Heart left ventricle (tissue), 16 donors: Measurements from ENCODE around the gene MMP21. TPM values are rescaled to one million over a fixed set of nuclear protein-coding genes. Genes with fewer than 3 reads are reported as not detected.

Source experiments
- ATAC-seq, 4 donors: fragments of 200-7000 bp; cut with Tn5 transposase; one replicate each; pipeline ENCODE4 v1.9.1; 2020 to 2022; ENCODE audit warnings: moderate library complexity in 4 of 4, mild to moderate bottlenecking in 3 of 4, moderate number of reproducible peaks in 1 of 4
- DNase-seq, 5 donors: peaks; one replicate each; pipeline ENCODE4 v3.0.0-alpha.2; 2020
- H3K27ac ChIP-seq, 12 donors: fragments of 200-600 bp; sonication (generic) in 4 of 12; one replicate each; pipeline versions ENCODE4 v1.5.0 to v1.8.0; 2016 to 2022; ENCODE audit warnings: mild to moderate bottlenecking in 2 of 12
- H3K27me3 ChIP-seq, 9 donors: fragments of 200-600 bp; sonication (generic) in 2 of 9; one replicate each; pipeline versions ENCODE4 v1.5.1 to v1.8.0; 2016 to 2022; ENCODE audit warnings: mild to moderate bottlenecking in 3 of 9
- H3K36me3 ChIP-seq, 9 donors: fragments of 200-600 bp; sonication (generic) in 2 of 9; one replicate each; pipeline versions ENCODE4 v1.5.0 to v1.8.0; 2018 to 2022; ENCODE audit warnings: mild to moderate bottlenecking in 2 of 9
- H3K4me1 ChIP-seq, 12 donors: fragments of 200-600 bp; sonication (generic) in 4 of 12; one replicate each; pipeline versions ENCODE4 v1.5.0 to v1.8.0; 2016 to 2022; ENCODE audit warnings: mild to moderate bottlenecking in 3 of 12
- H3K4me3 ChIP-seq, 12 donors: fragments of 200-600 bp; sonication (generic) in 4 of 12; one replicate each; pipeline versions ENCODE4 v1.5.0 to v1.8.0; 2017 to 2022; ENCODE audit warnings: mild to moderate bottlenecking in 9 of 12, moderate library complexity in 4 of 12
- H3K9me3 ChIP-seq, 12 donors: fragments of 200-600 bp; sonication (generic) in 4 of 12; one replicate each; pipeline versions ENCODE4 v1.5.0 to v1.8.0; 2016 to 2022; ENCODE audit warnings: mild to moderate bottlenecking in 1 of 12
- CTCF ChIP-seq, 12 donors: fragments of 200-600 bp; sonication (generic) in 4 of 12; IDR thresholded peaks; one replicate each; pipeline versions ENCODE4 v1.5.0 to v1.8.0; 2018 to 2022; ENCODE audit warnings: antibody characterized with exemption in 12 of 12, mild to moderate bottlenecking in 5 of 12
- POLR2A ChIP-seq, 2 donors: fragments of 450-650 bp; IDR thresholded peaks; one replicate each; pipeline ENCODE4 v1.6.1; 2017; ENCODE audit warnings: antibody characterized with exemption in 2 of 2, mild to moderate bottlenecking in 2 of 2, moderate library complexity in 2 of 2
- WGBS, 4 donors: extraction: QIAGEN DNeasy Blood & Tissue Kit in 2 of 4; methylation state at CpG; one replicate each; pipeline versions ENCODE4 v1.1.5 to v1.1.7; 2013 to 2018; 5-methylcytosine and 5-hydroxymethylcytosine counted together
- intact Hi-C, 10 donors: fragments of 100-400 bp; cut with DNase I; formaldehyde crosslinking; loops; one replicate each; pipeline versions ENCODE4 v1.11.1 to v1.14.2; 2022
- polyA plus RNA-seq, 2 donors: library from polyadenylated mRNA; stranded (reverse); fragments of 200-250 nt; gene quantifications; one replicate each; pipeline ENCODE4 v1.2.3, GENCODE V29; 2013
- total RNA-seq, 9 donors: library from RNA; depleted of rRNA in 2 of 9; stranded (reverse); fragments of >200 nt in 2 of 9; fragmentation: NEBNext Ultra II Directional in 3 of 9; extraction: Animal tissue kit (Norgen Biotek cat#: 25700) in 3 of 9; gene quantifications; one replicate each; pipeline versions ENCODE4 v1.1.0 to v1.2.4, GENCODE V29; 2016 to 2023
- donor health status: ischemic (EF 13 %, LVEDD 7.1; RV severe dilation, severe dysfunction).
- donor health status: healthy with polysubstance abuse.
- donor health status: DM: no; HTN: yes; CAD: no.
- donor health status: DM: no; HTN: no; CAD: no.
- donor health status: ischemic (EF 25% LVEDD 6.9; RV normal size, moderate dysfunction).
- donor health status: ischemic (EF 25% LVEDD 5.7; RV mildly dilated, moderate dysfunction).
- donor health status: healthy.
- donor health status: DM: yes; HTN: yes; CAD: no.
- donor health status: ischemic (EF 35%, LVEDD 5.7; RV mildly dilated, moderate dysfunction).
- donor health status: nonischemic (EF 11% LVEDD 7.7; RV severe dilation, severe dysfunction).
- donor health status: DM: yes; HTN: yes; CAD: no.
- donor health status: PGD.
- donor health status: ischemic (EF 29% LVEDD 5.4; RV normal size, mild dysfunction).
- donor health status: nonischemic (EF 23%, LVEDD 6.1; RV moderate dilation, normal function).

MMP21 gene
- total and polyA plus RNA-seq, 11 donors = 0.09 to 0.25 (median 0.11) TPM; not detected in 8

DNA sequence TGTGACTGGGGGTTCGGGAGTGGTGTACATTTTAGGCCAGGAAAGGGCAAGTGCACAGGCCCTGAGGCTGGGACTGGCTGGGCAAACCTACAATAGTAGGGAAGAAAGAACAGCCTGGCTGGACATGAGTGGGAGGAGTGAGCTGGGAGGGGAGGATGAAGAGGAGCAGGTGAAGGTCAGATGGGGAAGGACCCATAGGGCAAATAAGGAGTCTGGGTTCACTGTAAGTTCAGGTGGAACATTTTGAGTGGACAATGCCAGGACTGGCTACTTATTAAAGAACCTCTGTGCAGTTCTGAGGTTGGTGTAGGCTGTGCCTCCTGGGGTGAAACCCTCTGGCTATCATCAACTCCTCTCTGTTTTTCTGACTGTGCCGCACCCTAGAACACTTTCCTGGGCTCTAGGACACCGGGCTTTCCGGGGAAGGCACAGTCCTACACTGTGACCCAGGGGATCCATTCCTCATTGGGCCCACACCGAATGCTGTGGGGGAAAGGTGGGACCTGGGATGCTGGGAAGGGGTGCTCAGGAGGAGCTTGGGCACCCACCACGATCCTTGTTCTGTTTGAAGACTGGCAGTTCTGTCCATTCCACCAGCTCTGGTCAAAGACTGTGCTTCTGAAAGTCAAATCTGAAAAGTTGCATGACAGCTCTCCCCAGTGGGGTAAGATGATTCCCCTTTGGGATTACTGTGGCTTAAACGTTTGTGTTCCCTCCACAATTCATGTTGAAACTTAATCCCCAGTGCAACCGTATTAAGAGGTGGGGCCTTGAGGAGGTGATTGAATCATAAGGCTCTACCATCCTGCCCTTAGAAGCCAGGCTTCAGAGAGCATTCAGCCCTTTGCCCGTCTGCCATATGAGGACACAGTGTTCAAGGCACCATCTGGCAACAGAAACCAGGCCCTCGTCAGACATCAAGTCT is 4.0 kb upstream of the MMP21 start:
- ATAC-seq (no peak), DNase-seq (no peak)
- Histone ChIP-seq H3K9me3 (peaks cover 0 to 5% (median 0%) of the 10 kb centered on the region in 12 donors), H3K4me3 (no peak overlapping the region), H3K27me3 (no peaks in the 10 kb centered on the region), H3K4me1 (no peaks in the 10 kb centered on the region), H3K27ac (no peak overlapping the region), H3K36me3 (no peaks in the 10 kb centered on the region)
- intact Hi-C loops = no loop called here
- WGBS, 4 donors = 79 to 90% (median 86%) methylated on average over 8 to 10 of the region's 10 CpGs
- TF ChIP-seq POLR2A (IDR thresholded peaks at IDR 0.05) (no peak), CTCF (IDR thresholded peaks at IDR 0.05) (no peak)

- 51 to 73% (median 70%) methylated on average over 5 of the region's 5 CpGs for WGBS, 4 donors
- ATAC-seq = no peak
- intact Hi-C loops = no loop called here
- no peak for DNase-seq
- H3K36me3 ChIP-seq = no peaks in the 10 kb centered on the region
- H3K27ac ChIP-seq = no peak overlapping the region
- no peaks in the 10 kb centered on the region for H3K27me3 ChIP-seq
- H3K4me1 ChIP-seq = no peaks in the 10 kb centered on the region
- no peak overlapping the region for H3K4me3 ChIP-seq
- no peak for TF ChIP-seq POLR2A (IDR thresholded peaks at IDR 0.05)
- no peak for TF ChIP-seq CTCF (IDR thresholded peaks at IDR 0.05)
- H3K9me3 ChIP-seq = peaks cover 0 to 5% (median 0%) of the 10 kb centered on the region in 12 donors
These were observed 2.9 kb upstream of the MMP21 start for GRCh38 chr10:125778556-125778955.

DNA sequence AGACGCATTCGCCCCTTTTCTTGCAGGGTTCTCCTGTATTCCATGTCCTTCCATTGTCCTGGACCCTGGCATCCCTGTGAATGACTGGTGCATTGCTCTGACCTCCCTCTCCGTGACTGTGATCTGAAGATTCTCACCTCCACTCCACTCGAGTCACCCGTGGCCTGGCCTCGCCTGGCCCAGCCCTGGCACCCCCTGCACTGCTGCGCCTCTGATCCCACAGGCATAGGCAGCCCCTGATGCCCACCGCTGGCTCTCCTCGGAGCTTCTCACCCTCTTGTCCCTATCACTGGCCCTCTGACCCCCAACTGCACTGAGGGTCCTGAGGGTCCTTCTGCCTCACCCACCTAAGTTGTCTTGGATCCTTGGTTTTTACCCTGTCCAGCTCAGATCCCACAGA is 2.2 kb upstream of the MMP21 start:
- H3K4me3 ChIP-seq = no peak overlapping the region
- H3K9me3 ChIP-seq = peaks cover 0 to 5% (median 0%) of the 10 kb centered on the region in 12 donors
- no peaks in the 10 kb centered on the region for H3K4me1 ChIP-seq
- intact Hi-C loops = no loop called here
- TF ChIP-seq CTCF (IDR thresholded peaks at IDR 0.05) (no peak), POLR2A (IDR thresholded peaks at IDR 0.05) (no peak)
- no peak overlapping the region for H3K27ac ChIP-seq
- ATAC-seq (peak in 1 of 4 donors; percentile 17), DNase-seq (no peak)
- H3K27me3 ChIP-seq = no peaks in the 10 kb centered on the region
- WGBS, 4 donors = 85 to 96% (median 92%) methylated on average over 9 of the region's 9 CpGs
- H3K36me3 ChIP-seq = no peaks in the 10 kb centered on the region

- no peak for TF ChIP-seq CTCF (IDR thresholded peaks at IDR 0.05)
- TF ChIP-seq POLR2A (IDR thresholded peaks at IDR 0.05) = no peak
- WGBS, 4 donors = 87 to 93% (median 91%) methylated on average over 28 to 32 of the region's 32 CpGs
- no peaks in the 10 kb centered on the region for H3K9me3 ChIP-seq
- no peak overlapping the region for H3K4me3 ChIP-seq
- DNase-seq (no peak), ATAC-seq (peak in 1 of 4 donors; percentile 6)
- H3K27me3 ChIP-seq = no peaks in the 10 kb centered on the region
- no peaks in the 10 kb centered on the region for H3K36me3 ChIP-seq
- no peak overlapping the region for H3K27ac ChIP-seq
- intact Hi-C loops = loop anchor here in 1 of 10 donors (1.0 kb wide), 1 partner anchor 29 kb away; no protein-coding TSS in a partner anchor
- no peaks in the 10 kb centered on the region for H3K4me1 ChIP-seq
These were observed 935 bp downstream of the MMP21 start for GRCh38 chr10:125774581-125775191.
